ENCODE results near the gene ROBO3. TPM values are rescaled to one million over a fixed set of nuclear protein-coding genes. Genes with fewer than 3 reads are reported as not detected.

ROBO3 gene
- total RNA-seq, 1 donor from 2014 or later, result 11.3 TPM

DNA sequence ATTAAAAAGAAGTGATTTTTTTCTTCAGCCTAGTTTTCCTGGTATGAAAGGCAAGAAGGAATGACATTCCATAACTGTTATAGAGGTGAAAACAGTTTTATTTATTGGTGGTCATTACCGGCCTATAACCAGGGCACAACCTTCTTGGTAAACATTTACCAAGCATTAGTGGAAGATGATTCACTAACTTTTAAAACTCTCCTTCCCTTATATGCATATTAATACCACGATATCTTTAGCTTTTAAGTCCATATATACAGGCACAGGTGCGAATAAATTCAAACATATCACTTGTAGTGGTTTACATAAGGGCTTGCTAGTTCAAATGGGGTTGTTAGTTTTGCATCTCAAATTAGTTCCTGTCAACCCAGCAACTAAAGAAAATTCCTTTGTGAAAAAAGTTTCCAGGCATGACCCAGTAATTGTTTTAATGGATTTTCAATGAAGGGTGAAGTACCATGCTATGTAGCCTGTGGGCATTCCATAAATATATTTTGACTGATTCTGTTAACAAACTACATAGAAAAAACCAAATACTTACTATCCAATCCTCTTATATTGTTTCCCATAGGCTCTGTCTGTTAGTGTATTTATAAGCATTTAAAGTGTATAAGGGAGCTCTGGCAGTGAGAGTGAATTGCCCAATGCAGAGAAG is 30.6 kb upstream of the ROBO3 start:
- H3K9me3 ChIP-seq, result no peaks in the 10 kb centered on the region
- H3K27me3 ChIP-seq (ENCODE audit: low read depth), result peaks cover 20% of the 10 kb centered on the region
- no peak overlapping the region for H3K27ac ChIP-seq
- no peaks in the 10 kb centered on the region for H3K36me3 ChIP-seq
- ATAC-seq, result no peak
- no peak for DNase-seq
- TF ChIP-seq, protein P1, sequence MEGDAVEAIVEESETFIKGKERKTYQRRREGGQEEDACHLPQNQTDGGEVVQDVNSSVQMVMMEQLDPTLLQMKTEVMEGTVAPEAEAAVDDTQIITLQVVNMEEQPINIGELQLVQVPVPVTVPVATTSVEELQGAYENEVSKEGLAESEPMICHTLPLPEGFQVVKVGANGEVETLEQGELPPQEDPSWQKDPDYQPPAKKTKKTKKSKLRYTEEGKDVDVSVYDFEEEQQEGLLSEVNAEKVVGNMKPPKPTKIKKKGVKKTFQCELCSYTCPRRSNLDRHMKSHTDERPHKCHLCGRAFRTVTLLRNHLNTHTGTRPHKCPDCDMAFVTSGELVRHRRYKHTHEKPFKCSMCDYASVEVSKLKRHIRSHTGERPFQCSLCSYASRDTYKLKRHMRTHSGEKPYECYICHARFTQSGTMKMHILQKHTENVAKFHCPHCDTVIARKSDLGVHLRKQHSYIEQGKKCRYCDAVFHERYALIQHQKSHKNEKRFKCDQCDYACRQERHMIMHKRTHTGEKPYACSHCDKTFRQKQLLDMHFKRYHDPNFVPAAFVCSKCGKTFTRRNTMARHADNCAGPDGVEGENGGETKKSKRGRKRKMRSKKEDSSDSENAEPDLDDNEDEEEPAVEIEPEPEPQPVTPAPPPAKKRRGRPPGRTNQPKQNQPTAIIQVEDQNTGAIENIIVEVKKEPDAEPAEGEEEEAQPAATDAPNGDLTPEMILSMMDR (IDR thresholded peaks at IDR 0.05), result no peak
- peaks cover 18% of the 10 kb centered on the region for H3K4me1 ChIP-seq
- intact Hi-C loops (cut with DNase I), result no loop called here
- H3K4me3 ChIP-seq, result no peak overlapping the region

GRCh38 chr11:124835918-124836317 is 29.3 kb upstream of the ROBO3 start:
- Histone ChIP-seq H3K4me3 (no peak overlapping the region), H3K36me3 (no peaks in the 10 kb centered on the region), H3K9me3 (no peaks in the 10 kb centered on the region), H3K27me3 (ENCODE audit: low read depth) (peaks cover 32% of the 10 kb centered on the region), H3K27ac (peak overlapping the region; percentile 54), H3K4me1 (peaks cover 22% of the 10 kb centered on the region)
- intact Hi-C loops (cut with DNase I), result no loop called here
- ATAC-seq (no peak), DNase-seq (no peak)
- TF ChIP-seq, protein P1 (IDR thresholded peaks at IDR 0.05), result no peak

GRCh38 chr11:124837491-124837856 is 27.8 kb upstream of the ROBO3 start:
- H3K27ac ChIP-seq, result no peak overlapping the region
- intact Hi-C loops (cut with DNase I), result no loop called here

DNA sequence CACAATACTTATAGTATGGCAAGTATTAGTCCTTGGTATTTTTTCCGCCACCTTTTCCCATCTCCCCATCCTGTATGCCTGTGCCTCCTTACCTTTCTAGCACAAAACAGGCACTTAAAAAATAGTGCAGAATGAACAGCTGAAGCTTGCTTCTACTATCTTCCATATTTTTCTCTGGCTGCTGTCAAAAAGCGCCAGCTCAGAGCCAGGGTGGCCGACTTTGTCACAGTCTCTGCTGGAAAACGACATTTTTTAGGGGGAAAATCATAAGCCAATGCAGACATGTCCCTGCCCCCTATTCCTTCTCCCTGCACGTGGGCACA is 26.5 kb upstream of the ROBO3 start:
- Histone ChIP-seq H3K27me3 (ENCODE audit: low read depth) (peaks cover 61% of the 10 kb centered on the region), H3K36me3 (no peaks in the 10 kb centered on the region), H3K4me1 (peaks cover 33% of the 10 kb centered on the region), H3K27ac (no peak overlapping the region), H3K9me3 (no peaks in the 10 kb centered on the region), H3K4me3 (no peak overlapping the region)
- DNase-seq, result no peak
- intact Hi-C loops (cut with DNase I), result no loop called here
- TF ChIP-seq, protein P1 (IDR thresholded peaks at IDR 0.05), result no peak
- no peak for ATAC-seq

More at GRCh38 chr11:124837491-124837856, 27.8 kb upstream of the ROBO3 start:
- Histone ChIP-seq H3K9me3 (no peaks in the 10 kb centered on the region), H3K4me3 (no peak overlapping the region), H3K4me1 (peaks cover 23% of the 10 kb centered on the region), H3K36me3 (no peaks in the 10 kb centered on the region), H3K27me3 (ENCODE audit: low read depth) (peaks cover 48% of the 10 kb centered on the region)
- TF ChIP-seq, protein P1 (IDR thresholded peaks at IDR 0.05), result no peak
- DNase-seq (no peak), ATAC-seq (peak; percentile 74 to 78)

- H3K27ac ChIP-seq, result no peak overlapping the region
- intact Hi-C loops (cut with DNase I), result no loop called here
- DNase-seq (no peak), ATAC-seq (no peak)
- no peaks in the 10 kb centered on the region for H3K9me3 ChIP-seq
- peaks cover 67% of the 10 kb centered on the region for H3K27me3 ChIP-seq (ENCODE audit: low read depth)
- H3K4me1 ChIP-seq, result peaks cover 33% of the 10 kb centered on the region
- no peaks in the 10 kb centered on the region for H3K36me3 ChIP-seq
- H3K4me3 ChIP-seq, result peak overlapping the region; percentile 46
- TF ChIP-seq, protein P1 (IDR thresholded peaks at IDR 0.05), result no peak
Observed at GRCh38 chr11:124839128-124839971, 25.9 kb upstream of the ROBO3 start.

Data from lower lobe of right lung (tissue), 2 donors.